ENCODE results near the gene RPL14.

Gene RPL14

GRCh38 chr3:40432793-40433192 lies 24.3 kb upstream of the RPL14 start:
- H3K4me2 ChIP-seq (ENCODE audit: low read depth, low read length, poor library complexity, severe bottlenecking): no peak overlapping the region
- H3K27ac ChIP-seq (ENCODE audit: low read depth, low read length): no peak overlapping the region
- H4K20me1 ChIP-seq (ENCODE audit: low read depth, low read length): no peaks in the 10 kb centered on the region
- no peaks in the 10 kb centered on the region for H3K27me3 ChIP-seq (ENCODE audit: low read length)
- H3K9me2 ChIP-seq (replicated peaks; ENCODE audit: insufficient read depth, low read length): no peaks in the 10 kb centered on the region
- H3K36me3 ChIP-seq (ENCODE audit: low read length): no peaks in the 10 kb centered on the region
- H3K79me2 ChIP-seq (ENCODE audit: insufficient read depth, low read length): no peaks in the 10 kb centered on the region
- no peak overlapping the region for H3K4me3 ChIP-seq (ENCODE audit: insufficient read depth, low read length, poor library complexity, severe bottlenecking)
- H3K9me3 ChIP-seq (ENCODE audit: insufficient read depth, low read length): no peaks in the 10 kb centered on the region
- no peak overlapping the region for H3K9ac ChIP-seq (ENCODE audit: low read length)
- H3F3A ChIP-seq (ENCODE audit: insufficient read depth): no peaks in the 10 kb centered on the region
- TF ChIP-seq CTCF (IDR thresholded peaks at IDR 0.05; ENCODE audit: insufficient read depth, low read length, poor library complexity, severe bottlenecking) (no peak), EZH2phosphoT487 (conservative IDR thresholded peaks at IDR 0.05; ENCODE audit: low read length) (no peak)
- no peak overlapping the region for H2AFZ ChIP-seq (ENCODE audit: low read depth, low read length, severe bottlenecking)

GRCh38 chr3:40437889-40438288 lies 19.2 kb upstream of the RPL14 start:
- H3K9me2 ChIP-seq (replicated peaks; ENCODE audit: insufficient read depth, low read length): no peaks in the 10 kb centered on the region
- H3K79me2 ChIP-seq (ENCODE audit: insufficient read depth, low read length): no peaks in the 10 kb centered on the region
- no peaks in the 10 kb centered on the region for H3K27me3 ChIP-seq (ENCODE audit: low read length)
- no peak overlapping the region for H3K27ac ChIP-seq (ENCODE audit: low read depth, low read length)
- no peak overlapping the region for H3K9ac ChIP-seq (ENCODE audit: low read length)
- no peaks in the 10 kb centered on the region for H3F3A ChIP-seq (ENCODE audit: insufficient read depth)
- no peak overlapping the region for H3K4me2 ChIP-seq (ENCODE audit: low read depth, low read length, poor library complexity, severe bottlenecking)
- no peaks in the 10 kb centered on the region for H3K9me3 ChIP-seq (ENCODE audit: insufficient read depth, low read length)
- no peak for TF ChIP-seq CTCF (IDR thresholded peaks at IDR 0.05; ENCODE audit: insufficient read depth, low read length, poor library complexity, severe bottlenecking)
- TF ChIP-seq EZH2phosphoT487 (conservative IDR thresholded peaks at IDR 0.05; ENCODE audit: low read length): no peak
- no peak overlapping the region for H2AFZ ChIP-seq (ENCODE audit: low read depth, low read length, severe bottlenecking)
- H3K4me3 ChIP-seq (ENCODE audit: insufficient read depth, low read length, poor library complexity, severe bottlenecking): no peak overlapping the region
- H3K36me3 ChIP-seq (ENCODE audit: low read length): no peaks in the 10 kb centered on the region
- no peaks in the 10 kb centered on the region for H4K20me1 ChIP-seq (ENCODE audit: low read depth, low read length)

- Histone ChIP-seq H3F3A (ENCODE audit: insufficient read depth) (no peaks in the 10 kb centered on the region), H3K4me2 (ENCODE audit: low read depth, low read length, poor library complexity, severe bottlenecking) (no peak overlapping the region), H3K27me3 (ENCODE audit: low read length) (no peaks in the 10 kb centered on the region), H3K36me3 (ENCODE audit: low read length) (no peaks in the 10 kb centered on the region), H3K9ac (ENCODE audit: low read length) (no peak overlapping the region), H3K9me2 (replicated peaks; ENCODE audit: insufficient read depth, low read length) (no peaks in the 10 kb centered on the region), H3K4me3 (ENCODE audit: insufficient read depth, low read length, poor library complexity, severe bottlenecking) (no peak overlapping the region), H2AFZ (ENCODE audit: low read depth, low read length, severe bottlenecking) (no peak overlapping the region), H4K20me1 (ENCODE audit: low read depth, low read length) (no peaks in the 10 kb centered on the region), H3K79me2 (ENCODE audit: insufficient read depth, low read length) (no peaks in the 10 kb centered on the region), H3K9me3 (ENCODE audit: insufficient read depth, low read length) (no peaks in the 10 kb centered on the region), H3K27ac (ENCODE audit: low read depth, low read length) (no peak overlapping the region)
- TF ChIP-seq CTCF (IDR thresholded peaks at IDR 0.05; ENCODE audit: insufficient read depth, low read length, poor library complexity, severe bottlenecking): no peak
- no peak for TF ChIP-seq EZH2phosphoT487 (conservative IDR thresholded peaks at IDR 0.05; ENCODE audit: low read length)
Observed at GRCh38 chr3:40445062-40445461, 12.1 kb upstream of the RPL14 start.
